Activated CD4-positive, alpha-beta T cell treated with anti-CD3 and anti-CD28 coated beads for 4 hours (primary cell): Measurements from ENCODE around the gene ALX3.
"Not testable (repeated sequence)": the region's sequence is repeated elsewhere in the genome, so short reads cannot be mapped to it uniquely, and the experiment has no call there.

Source experiments
- DNase-seq, 2 donors: peaks; one replicate each; pipeline ENCODE4 v3.0.0-alpha.2; 2020

The ALX3 gene

DNA sequence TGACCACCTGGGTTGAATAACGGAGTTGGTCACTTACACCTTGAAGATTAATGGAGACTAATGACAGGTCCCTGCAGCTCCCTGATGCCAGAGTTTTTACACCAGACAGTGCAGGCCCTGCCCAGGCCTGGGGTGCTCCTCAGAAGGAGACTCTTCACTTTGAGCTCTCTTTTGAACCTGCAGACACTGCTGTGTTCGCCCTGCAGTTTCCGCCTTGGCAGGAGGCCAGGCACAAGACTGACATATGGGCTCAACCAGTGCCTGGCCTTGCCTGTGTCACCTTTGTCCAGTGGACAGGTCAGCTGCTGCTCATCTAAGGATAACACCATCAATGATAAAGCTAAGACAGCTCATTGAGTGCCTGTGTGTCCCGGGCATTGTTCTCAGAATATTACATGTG lies 30.8 kb downstream of the ALX3 start:
- no peak for DNase-seq

GRCh38 chr1:110038271-110038670 lies 32.2 kb downstream of the ALX3 start:
- DNase-seq, result no peak

GRCh38 chr1:110035236-110035752 lies 35.2 kb downstream of the ALX3 start:
- DNase-seq, result no peak

- DNase-seq, result peak; percentile 90 to 92
These were observed 35.8 kb downstream of the ALX3 start, which contains the start of gene STRIP1 for GRCh38 chr1:110034451-110035235. Gene STRIP1 (plus strand): TSS chr1:110034624. CDS start chr1:110034638, 14 bp downstream.

- DNase-seq, result no peak
These were observed 36.4 kb downstream of the ALX3 start for GRCh38 chr1:110034040-110034450.

- DNase-seq, result no peak
These were observed 37.1 kb downstream of the ALX3 start for GRCh38 chr1:110033421-110033820.

DNA sequence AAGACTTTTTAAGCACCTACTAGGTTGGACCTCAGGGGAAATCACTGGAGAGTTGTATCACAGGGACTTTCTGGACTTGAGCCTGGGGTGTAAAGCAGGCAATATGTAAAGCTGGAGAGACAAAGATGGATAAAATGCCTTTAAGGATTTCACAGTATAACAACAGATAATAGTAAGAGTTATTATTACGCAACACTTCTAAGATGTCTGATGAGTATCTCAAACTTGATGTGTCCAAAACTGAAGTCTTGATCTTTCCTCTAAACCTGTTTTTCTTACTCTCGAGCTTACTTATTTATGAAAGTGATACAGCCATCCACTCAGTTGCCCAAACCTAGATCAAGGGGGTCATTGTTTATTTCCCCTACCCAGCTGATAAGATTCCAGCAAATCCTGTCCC lies 38.1 kb downstream of the ALX3 start:
- DNase-seq, result no peak

- not testable (repeated sequence) for DNase-seq
These were observed 39.8 kb downstream of the ALX3 start for GRCh38 chr1:110030687-110031086.

- no peak for DNase-seq
These were observed 45.9 kb downstream of the ALX3 start for GRCh38 chr1:110024613-110025012.

DNA sequence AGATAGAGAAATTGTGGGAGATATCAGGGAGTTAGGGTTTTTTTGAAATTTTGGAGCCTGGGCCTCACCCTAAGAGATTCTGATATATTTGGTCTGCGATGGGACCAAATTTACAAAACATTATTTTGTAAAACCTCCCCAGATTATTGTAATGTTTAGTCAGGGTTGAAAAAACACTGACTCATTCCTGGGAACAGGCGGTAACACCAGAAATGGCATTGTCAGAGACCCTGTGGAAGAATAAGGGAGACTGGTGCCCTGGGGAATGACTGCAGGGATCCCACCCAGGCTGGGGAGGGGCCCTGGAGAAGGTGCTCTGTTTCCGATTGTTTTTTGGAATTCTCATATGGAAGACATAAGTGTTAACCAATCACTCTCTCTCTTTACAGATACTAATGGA lies 49.2 kb downstream of the ALX3 start:
- DNase-seq, result no peak

- DNase-seq, result no peak
These were observed 50.7 kb downstream of the ALX3 start for GRCh38 chr1:110019770-110020169.

- no peak for DNase-seq
These were observed 52.1 kb downstream of the ALX3 start for GRCh38 chr1:110018396-110018795.

- no peak for DNase-seq
These were observed 52.7 kb downstream of the ALX3 start for GRCh38 chr1:110017792-110018191.

DNA sequence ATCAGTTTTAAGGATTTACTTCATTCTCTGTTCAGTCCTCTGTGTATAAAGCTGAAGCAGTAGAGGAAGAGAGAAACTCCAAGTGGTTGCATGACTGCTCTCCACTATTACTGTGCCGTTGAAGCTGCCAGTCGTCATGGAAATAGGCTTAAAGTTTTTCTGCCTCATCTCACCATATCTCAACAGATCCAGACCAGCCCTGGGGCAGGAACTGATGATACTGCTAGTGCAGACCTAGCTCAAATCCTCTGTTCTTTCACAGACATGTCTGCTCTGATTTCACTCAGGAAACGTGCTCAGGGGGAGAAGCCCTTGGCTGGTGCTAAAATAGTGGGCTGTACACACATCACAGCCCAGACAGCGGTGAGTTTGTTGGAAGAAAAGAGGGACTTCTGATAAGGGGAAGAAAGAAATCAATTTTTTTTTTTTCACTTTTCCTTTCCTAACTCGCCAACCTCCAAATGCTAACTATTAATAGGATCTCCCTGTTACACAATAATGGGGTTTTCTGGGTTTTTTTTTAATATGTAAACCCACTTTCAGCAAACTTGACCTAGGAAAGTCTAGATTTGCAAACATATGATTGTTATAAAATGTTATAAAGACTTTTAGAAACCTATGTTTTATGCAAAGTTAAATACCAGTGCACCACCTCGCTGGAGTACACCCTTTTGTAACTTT lies 58.2 kb downstream of the ALX3 start:
- no peak for DNase-seq

GRCh38 chr1:110011527-110012041 lies 58.9 kb downstream of the ALX3 start:
- DNase-seq, result peak; percentile 15 to 23
